Keratinocyte (primary cell): ENCODE measurements around the gene NUP85. TPM values are rescaled to one million over a fixed set of nuclear protein-coding genes. Genes with fewer than 3 reads are reported as not detected.
"Not testable (repeated sequence)": the region's sequence is repeated elsewhere in the genome, so short reads cannot be mapped to it uniquely, and the experiment has no call there.

Source experiments
- DNase-seq: peaks from one replicate; pipeline ENCODE4 v3.0.0-alpha.2; 2011; ENCODE audit warnings: low read depth, missing footprints, low spot score
- FAIRE-seq: peaks from 2 replicates; lab custom pipeline; 2011; peaks lifted over from hg19 to GRCh38; lab: Jason Lieb, UNC
- H2AFZ ChIP-seq: 2 replicates; pipeline ENCODE4 v1.6.0; 2012; ENCODE audit warnings: low read length, control low read depth, inconsistent platforms; ENCODE audit not compliant: control insufficient read depth
- H3K27ac ChIP-seq: 2 replicates; pipeline ENCODE4 v1.5.1; 2011; ENCODE audit warnings: low read length; ENCODE audit not compliant: control insufficient read depth, insufficient read depth
- H3K27me3 ChIP-seq: 3 replicates; pipeline ENCODE4 v1.6.0; 2011; ENCODE audit warnings: low read length; ENCODE audit not compliant: control insufficient read depth, insufficient read depth; ENCODE audit errors: extremely low read depth
- H3K36me3 ChIP-seq, 2 experiments: 2 replicates in 1 of 2; 3 replicates in 1 of 2; pipeline ENCODE4 v1.5.1; 2011; ENCODE audit warnings: low read length in 2 of 2, mild to moderate bottlenecking in 1 of 2; ENCODE audit not compliant: control insufficient read depth in 2 of 2, insufficient read depth in 2 of 2; ENCODE audit errors: extremely low read depth in 1 of 2
- H3K4me1 ChIP-seq: 3 replicates; pipeline ENCODE4 v1.5.1; 2011; ENCODE audit warnings: low read length; ENCODE audit not compliant: control insufficient read depth, insufficient read depth; ENCODE audit errors: extremely low read depth
- H3K4me2 ChIP-seq: 3 replicates; pipeline ENCODE4 v1.6.0; 2011; ENCODE audit warnings: low read depth, low read length; ENCODE audit not compliant: control insufficient read depth, insufficient read depth; ENCODE audit errors: extremely low read depth
- H3K4me3 ChIP-seq, 3 experiments: fragments of 200-600 bp in 1 of 3; sonication (generic) in 1 of 3; 2 replicates in 2 of 3; 3 replicates in 1 of 3; pipeline ENCODE4 v1.5.1; 2011 to 2016; ENCODE audit warnings: low read length in 3 of 3, mild to moderate bottlenecking in 3 of 3, control low read depth in 2 of 3, inconsistent platforms in 1 of 3, low read depth in 1 of 3, mixed read lengths in 1 of 3, mixed run types in 1 of 3, moderate library complexity in 1 of 3; ENCODE audit not compliant: control insufficient read depth in 2 of 3, insufficient read depth in 2 of 3; ENCODE audit errors: extremely low read depth in 1 of 3
- H3K79me2 ChIP-seq: 2 replicates; pipeline ENCODE4 v1.6.0; 2012; ENCODE audit warnings: low read length; ENCODE audit not compliant: control insufficient read depth, insufficient read depth
- H3K9ac ChIP-seq: 3 replicates; pipeline ENCODE4 v1.6.0; 2011; ENCODE audit warnings: low read length; ENCODE audit not compliant: control insufficient read depth, insufficient read depth; ENCODE audit errors: extremely low read depth
- H3K9me1 ChIP-seq: 3 replicates; pipeline ENCODE4 v1.6.0; 2011; ENCODE audit warnings: low read length; ENCODE audit not compliant: control insufficient read depth, insufficient read depth; ENCODE audit errors: extremely low read depth
- H3K9me3 ChIP-seq: 2 replicates; pipeline ENCODE4 v1.5.1; 2012; ENCODE audit warnings: low read depth, low read length; ENCODE audit not compliant: control insufficient read depth
- H4K20me1 ChIP-seq: 3 replicates; pipeline ENCODE4 v1.6.0; 2011; ENCODE audit warnings: low read length; ENCODE audit not compliant: control insufficient read depth, insufficient read depth; ENCODE audit errors: extremely low read depth
- EZH2 ChIP-seq: IDR thresholded peaks from one replicate; pipeline ENCODE4 v1.6.1; 2012; ENCODE audit warnings: inconsistent platforms, mild to moderate bottlenecking, low read length, moderate library complexity
- dilution Hi-C: fragments of 300-500 bp; cut with MboI; formaldehyde crosslinking; loops from one replicate; pipeline ENCODE4 v1.7.0; 2020; ENCODE audit warnings: low sequenced_read_pairs; ENCODE audit not compliant: extremely low pct_ligation_motif_present
- polyA minus RNA-seq, 3 experiments: library from RNA; depleted of rRNA, polyadenylated mRNA; stranded (reverse); fragments of >200 nt; gene quantifications; 1 replicate in 1 of 3; 2 replicates in 1 of 3; 3 replicates in 1 of 3; pipeline ENCODE4 v1.2.3, GENCODE V29; 2011
- polyA plus RNA-seq, 5 experiments: library from polyadenylated mRNA; depleted of rRNA in 3 of 5; stranded (reverse) in 3 of 5; stranded (forward) in 1 of 5; unstranded in 1 of 5; fragments of >200 nt; gene quantifications; 1 replicate in 1 of 5; 2 replicates in 3 of 5; 3 replicates in 1 of 5; pipeline versions ENCODE4 v1.2.1 to v1.2.3, GENCODE V29; 2011 to 2012; ENCODE audit warnings: missing spikeins in 2 of 5, low read depth in 1 of 5, low replicate concordance in 1 of 5

The NUP85 gene
- polyA plus RNA-seq = 64.2 to 66.9 TPM (median 64.4 TPM) in 3 replicates
- polyA plus RNA-seq (2011; ENCODE audit: low read depth) = 120 TPM
- polyA plus RNA-seq (2011; cell fraction: cytosol; rRNA removed) = 31.9 and 33.0 TPM in 2 replicates
- polyA plus RNA-seq (2011; cell fraction: nucleus; rRNA removed) = 146 and 154 TPM in 2 replicates
- 44.5 and 46.8 TPM in 2 replicates for polyA plus RNA-seq (2012; ENCODE audit: low replicate concordance)
- 45.5 to 78.2 TPM (median 56.4 TPM) in 3 replicates for polyA minus RNA-seq
- 29.4 TPM for polyA minus RNA-seq (2011; cell fraction: cytosol; rRNA and poly(A)+ RNA removed)
- polyA minus RNA-seq (2011; cell fraction: nucleus; rRNA and poly(A)+ RNA removed) = 30.6 and 49.4 TPM in 2 replicates

DNA sequence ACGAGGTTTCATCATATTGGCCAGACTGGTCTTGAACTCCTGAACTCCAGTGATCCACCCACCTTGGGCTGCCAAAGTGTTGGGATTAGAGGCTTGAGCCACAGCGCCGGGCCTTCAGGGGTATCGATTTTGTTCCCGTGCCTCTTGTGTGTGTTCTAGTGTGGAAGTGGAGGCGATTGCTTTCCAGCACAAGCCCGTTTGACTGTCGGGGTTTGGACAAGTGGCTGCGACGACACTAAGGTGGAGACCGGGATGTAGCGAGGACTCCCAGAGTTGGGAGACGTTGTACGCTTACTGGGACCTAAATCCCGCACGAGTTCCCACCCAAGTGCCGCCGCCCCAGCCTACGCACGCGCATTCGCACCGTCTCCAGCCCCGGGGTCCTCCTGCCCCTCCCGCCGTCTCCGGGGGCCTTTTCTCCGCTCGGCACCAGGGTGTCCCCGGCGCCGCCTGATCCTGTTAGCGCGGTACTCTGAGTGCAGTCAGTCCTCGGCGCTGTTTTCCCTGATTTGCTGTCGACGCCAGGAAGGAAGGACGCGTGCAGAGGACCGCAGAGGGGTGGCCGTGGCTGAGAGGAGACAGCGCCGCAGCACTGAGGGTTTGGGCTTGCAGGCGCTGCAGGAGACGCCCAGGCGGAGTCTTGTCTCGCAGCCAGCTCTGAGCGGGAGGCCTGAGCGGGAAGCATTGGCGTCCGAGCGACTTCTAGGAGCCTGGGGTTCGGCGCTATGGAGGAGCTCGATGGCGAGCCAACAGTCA lies at the start of gene NUP85:
TSS of gene NUP85 (plus strand) at position 643 of the 756 bp plus-strand sequence. CDS start at position 726, 83 bp downstream.
- H3K9ac ChIP-seq = peak within 1 kb of the TSS; percentile 100
- no peak for FAIRE-seq
- H3K27me3 ChIP-seq = no peaks in the 10 kb centered on the region
- dilution Hi-C loops = no loop called here
- peak; percentile 54 for DNase-seq
- H3K4me2 ChIP-seq = peak within 1 kb of the TSS; percentile 99
- no peaks in the 10 kb centered on the region for H3K9me1 ChIP-seq
- peak within 1 kb of the TSS; percentile 98 for H3K27ac ChIP-seq
- TF ChIP-seq EZH2 = no peak
- H2AFZ ChIP-seq = peak within 1 kb of the TSS; percentile 100
- no peaks in the 10 kb centered on the region for H3K9me3 ChIP-seq
- peaks cover 3% of the 10 kb centered on the region for H3K4me1 ChIP-seq
- no peaks in the 10 kb centered on the region for H4K20me1 ChIP-seq
- peak within 1 kb of the TSS; percentile 80 to 100 (median 100) for H3K4me3 ChIP-seq
- H3K36me3 ChIP-seq = peaks cover 5 to 11% of the 10 kb centered on the region in 2 experiments
- H3K79me2 ChIP-seq = peaks cover 43% of the 10 kb centered on the region

DNA sequence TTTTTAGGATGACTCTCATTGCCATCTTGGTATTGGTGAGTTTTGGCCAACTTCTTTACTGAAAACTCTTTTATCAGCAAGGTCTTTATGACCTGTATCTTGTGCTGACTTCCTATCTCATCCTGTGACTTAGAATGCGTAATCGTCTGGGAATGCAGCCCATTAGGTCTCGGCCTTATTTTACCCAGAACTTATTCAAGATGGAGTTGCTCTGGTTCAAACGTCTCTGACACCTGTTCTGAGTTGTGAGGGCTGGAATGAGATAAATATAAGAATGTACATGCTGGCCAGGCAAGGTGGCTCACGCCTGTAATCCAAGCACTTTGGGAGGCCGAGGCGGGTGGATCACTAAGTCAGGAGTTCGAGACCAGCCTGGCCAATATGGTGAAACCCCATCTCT lies 47.0 kb upstream of the NUP85 start:
- H3K9me1 ChIP-seq, H3K4me3 ChIP-seq, H2AFZ ChIP-seq, H3K27me3 ChIP-seq, dilution Hi-C loops, FAIRE-seq, H3K79me2 ChIP-seq, DNase-seq, H4K20me1 ChIP-seq, H3K36me3 ChIP-seq, H3K9me3 ChIP-seq: not testable (repeated sequence)
- Histone ChIP-seq H3K9ac (peak overlapping the region; percentile 40), H3K4me1 (peaks cover 37% of the 10 kb centered on the region), H3K4me2 (peak overlapping the region; percentile 12), H3K27ac (peak overlapping the region; percentile 92)
